A673 (cell line): ENCODE measurements around the gene CBX2.

ENCODE experiments used
- CTCF ChIP-seq: fragments of 300-800, 200-600 bp; sonication (generic); conservative IDR thresholded peaks from 2 replicates; pipeline ENCODE4 v1.5.1; 2017; ENCODE audit warnings: low read depth, mild to moderate bottlenecking, antibody characterized with exemption, low read length, moderate library complexity, mixed read lengths
- EZH2 ChIP-seq: fragments of 200-600 bp; sonication (generic); IDR thresholded peaks from 2 replicates; pipeline ENCODE4 v1.6.1; 2017; ENCODE audit warnings: borderline replicate concordance, low read depth, mild to moderate bottlenecking, mixed read lengths, antibody characterized with exemption, low read length; ENCODE audit not compliant: poor library complexity, severe bottlenecking

GRCh38 chr17:79830763-79831264 is 52.9 kb downstream of the CBX2 start:
- no peak for TF ChIP-seq CTCF
- TF ChIP-seq EZH2: no peak
